GM20000 (cell line): ENCODE data around the gene TMEM154.

Experiments used
- DNase-seq: peaks from one replicate; pipeline ENCODE4 v3.0.0; 2012; ENCODE audit warnings: low spot score
- CTCF ChIP-seq: IDR thresholded peaks from 2 replicates; pipeline ENCODE4 v1.5.1; 2012; ENCODE audit warnings: mild to moderate bottlenecking, control low read depth; ENCODE audit errors: extremely low read depth, missing control alignments

Gene TMEM154

DNA sequence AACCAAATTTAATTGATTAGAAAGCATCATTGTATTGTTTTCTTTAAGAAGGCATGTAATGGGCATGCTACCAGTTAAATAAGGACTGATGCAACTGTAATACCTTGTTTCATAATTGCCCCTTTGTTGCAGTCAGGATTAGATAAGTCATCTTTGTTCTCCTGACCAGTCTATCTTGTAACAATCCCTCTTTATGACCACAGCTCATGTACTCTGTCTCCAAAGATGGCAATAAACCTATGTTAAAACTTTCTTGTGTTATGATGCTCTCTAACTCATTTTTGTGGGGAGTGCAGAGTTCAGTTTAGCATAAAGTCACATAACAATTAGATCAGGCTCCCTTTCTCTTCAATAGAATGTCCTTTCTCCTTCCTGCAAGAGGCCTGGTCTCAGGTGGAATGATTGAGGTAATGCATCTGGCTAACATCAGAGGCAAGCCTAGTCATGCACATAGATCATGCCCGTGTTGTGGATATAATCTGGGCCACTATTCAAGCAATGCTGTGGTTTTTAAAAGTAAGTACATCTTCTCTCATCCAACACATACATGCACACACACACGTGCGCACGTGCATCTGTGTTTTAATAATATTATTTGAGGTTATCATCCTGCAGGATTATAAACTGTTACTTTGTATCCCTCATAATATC, 45.6 kb downstream of the TMEM154 start:
- TF ChIP-seq CTCF, result no peak
- no peak for DNase-seq

GRCh38 chr4:152633118-152633517, 46.7 kb downstream of the TMEM154 start:
- TF ChIP-seq CTCF, result no peak
- no peak for DNase-seq

GRCh38 chr4:152630324-152630723, 49.5 kb downstream of the TMEM154 start:
- no peak for DNase-seq
- no peak for TF ChIP-seq CTCF

- no peak for DNase-seq
- TF ChIP-seq CTCF, result no peak
Measured at GRCh38 chr4:152629908-152630307, 49.9 kb downstream of the TMEM154 start.

DNA sequence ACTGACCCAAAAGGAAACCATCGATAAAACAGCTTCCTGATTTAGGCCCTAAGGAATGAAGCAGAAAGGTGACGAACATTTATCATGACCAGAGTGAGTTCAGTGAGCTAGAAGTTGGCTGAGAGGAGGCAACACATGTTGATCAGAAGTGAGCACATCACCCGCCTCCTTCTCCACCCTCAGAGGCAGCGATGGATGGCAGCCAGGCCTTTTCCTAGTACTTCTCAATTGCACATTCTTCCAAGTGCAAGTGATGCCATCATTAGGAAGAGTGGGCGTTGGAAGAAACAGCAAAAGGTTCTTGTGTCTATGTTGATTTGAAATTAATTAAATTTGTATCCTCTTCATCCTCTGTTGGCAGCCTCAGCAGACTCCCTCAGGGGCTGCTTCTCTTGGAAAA, 51.7 kb downstream of the TMEM154 start:
- DNase-seq, result no peak
- TF ChIP-seq CTCF, result no peak

DNA sequence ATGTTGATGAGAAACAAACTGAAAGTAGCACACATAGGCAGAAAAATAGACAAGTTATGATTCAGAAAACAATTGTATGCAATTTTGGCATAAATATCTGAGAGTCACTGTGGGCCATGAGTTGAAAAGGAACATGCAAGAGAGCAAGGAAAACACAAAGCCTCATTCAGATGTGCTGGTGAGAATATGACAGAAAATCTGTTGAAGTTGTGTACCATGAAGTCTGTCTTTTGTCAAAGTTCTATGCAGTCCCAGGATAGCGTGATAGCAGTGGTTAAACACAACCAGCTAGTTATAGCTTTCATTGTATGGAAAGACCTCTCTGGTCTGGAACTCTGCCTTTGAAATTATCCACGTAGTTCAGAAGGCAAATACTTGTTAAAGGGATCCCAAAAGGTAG, 53.0 kb downstream of the TMEM154 start:
- no peak for TF ChIP-seq CTCF
- DNase-seq, result no peak

GRCh38 chr4:152620915-152621314, 58.9 kb downstream of the TMEM154 start:
- no peak for TF ChIP-seq CTCF
- DNase-seq, result no peak

GRCh38 chr4:152620218-152620617, 59.6 kb downstream of the TMEM154 start:
- DNase-seq, result no peak
- TF ChIP-seq CTCF, result no peak
